ENCODE results near the gene CD320. TPM values are rescaled to one million over a fixed set of nuclear protein-coding genes. Genes with fewer than 3 reads are reported as not detected.
A peak's percentile ranks its signal among the peaks of the same experiment; 100 is the strongest.
"Not testable (repeated sequence)": the region's sequence is repeated elsewhere in the genome, so short reads cannot be mapped to it uniquely, and the experiment has no call there.

CD320 gene
- total and polyA plus RNA-seq, 2 experiments from 2014 or later, result 65.8 to 72.2 TPM

GRCh38 chr19:8302357-8302691 is 5.8 kb downstream of the CD320 start:
- no peak overlapping the region for H3K27ac ChIP-seq
- no peaks in the 10 kb centered on the region for H3K9me3 ChIP-seq (ENCODE audit: low read depth)
- no peaks in the 10 kb centered on the region for H4K20me1 ChIP-seq (ENCODE audit: insufficient read depth)
- H3K79me2 ChIP-seq (ENCODE audit: insufficient read depth), result no peaks in the 10 kb centered on the region
- H3K9me2 ChIP-seq (ENCODE audit: insufficient read depth), result no peaks in the 10 kb centered on the region
- no peak overlapping the region for H3K4me3 ChIP-seq
- H3F3A ChIP-seq (ENCODE audit: insufficient read depth), result no peaks in the 10 kb centered on the region
- H2AFZ ChIP-seq, result no peak overlapping the region
- no peaks in the 10 kb centered on the region for H3K36me3 ChIP-seq (ENCODE audit: low read depth)
- DNase-seq, result no peak
- H3K4me2 ChIP-seq (ENCODE audit: unreplicated experiment), result no peak overlapping the region
- TF ChIP-seq EZH2 (IDR thresholded peaks at IDR 0.05; ENCODE audit: insufficient read depth, poor library complexity, severe bottlenecking) (no peak), EZH2phosphoT487 (IDR thresholded peaks at IDR 0.05; ENCODE audit: insufficient read depth, low read depth) (no peak)
- H3K27me3 ChIP-seq (replicated peaks; ENCODE audit: insufficient read depth), result no peaks in the 10 kb centered on the region
- peaks cover 2% of the 10 kb centered on the region; the same call in 1 of the 2 replicates for H3K4me1 ChIP-seq (ENCODE audit: insufficient read depth)
- H3K9ac ChIP-seq, result no peak overlapping the region
- WGBS, 2 experiments (ENCODE audit: low coverage in 1 of 2, low lambda C conversion rate in 2 of 2, missing lambda C conversion rate in 2 of 2), result 68 to 72% methylated on average over 9 to 11 of the region's 11 CpGs
- in situ Hi-C loops (cut with MboI), result no loop called here

GRCh38 chr19:8291337-8291736 is 16.8 kb downstream of the CD320 start:
- H4K20me1 ChIP-seq (ENCODE audit: insufficient read depth); H3F3A ChIP-seq (ENCODE audit: insufficient read depth); H3K4me3 ChIP-seq; H3K4me2 ChIP-seq (ENCODE audit: unreplicated experiment); H3K9ac ChIP-seq; H2AFZ ChIP-seq; H3K27me3 ChIP-seq (replicated peaks; ENCODE audit: insufficient read depth); H3K9me3 ChIP-seq (ENCODE audit: low read depth); H3K9me2 ChIP-seq (ENCODE audit: insufficient read depth); H3K36me3 ChIP-seq (ENCODE audit: low read depth); in situ Hi-C loops (cut with MboI); H3K4me1 ChIP-seq (ENCODE audit: insufficient read depth); H3K79me2 ChIP-seq (ENCODE audit: insufficient read depth); DNase-seq; H3K27ac ChIP-seq: not testable (repeated sequence)
- WGBS, 2 experiments (ENCODE audit: low coverage in 1 of 2, low lambda C conversion rate in 2 of 2, missing lambda C conversion rate in 2 of 2), result no CpG with 5 or more reads among the region's 9 CpGs

GRCh38 chr19:8276508-8276907 is 31.6 kb downstream of the CD320 start:
- H3K4me2 ChIP-seq (ENCODE audit: unreplicated experiment); H3K36me3 ChIP-seq (ENCODE audit: low read depth); H3K4me3 ChIP-seq; H3K27ac ChIP-seq; H3K9me2 ChIP-seq (ENCODE audit: insufficient read depth); H3K9ac ChIP-seq; H3K79me2 ChIP-seq (ENCODE audit: insufficient read depth); H4K20me1 ChIP-seq (ENCODE audit: insufficient read depth); H3K9me3 ChIP-seq (ENCODE audit: low read depth); H3K4me1 ChIP-seq (ENCODE audit: insufficient read depth); H3K27me3 ChIP-seq (replicated peaks; ENCODE audit: insufficient read depth); H2AFZ ChIP-seq; H3F3A ChIP-seq (ENCODE audit: insufficient read depth); in situ Hi-C loops (cut with MboI); DNase-seq: not testable (repeated sequence)
- no CpG with 5 or more reads among the region's 9 CpGs for WGBS, 2 experiments (ENCODE audit: low coverage in 1 of 2, low lambda C conversion rate in 2 of 2, missing lambda C conversion rate in 2 of 2)

- H3F3A ChIP-seq (ENCODE audit: insufficient read depth), result no peaks in the 10 kb centered on the region
- peak overlapping the region; percentile 97; the same call in 1 of the 2 replicates for H2AFZ ChIP-seq
- TF ChIP-seq EZH2 (IDR thresholded peaks at IDR 0.05; ENCODE audit: insufficient read depth, poor library complexity, severe bottlenecking) (no peak), EZH2phosphoT487 (IDR thresholded peaks at IDR 0.05; ENCODE audit: insufficient read depth, low read depth) (no peak)
- H3K27me3 ChIP-seq (replicated peaks; ENCODE audit: insufficient read depth), result no peaks in the 10 kb centered on the region
- no peaks in the 10 kb centered on the region for H3K9me3 ChIP-seq (ENCODE audit: low read depth)
- H3K9ac ChIP-seq, result no peak overlapping the region
- WGBS, 2 experiments (ENCODE audit: low coverage in 1 of 2, low lambda C conversion rate in 2 of 2, missing lambda C conversion rate in 2 of 2), result 92 to 100% methylated on average over 3 of the region's 3 CpGs
- DNase-seq, result no peak
- no peaks in the 10 kb centered on the region for H3K9me2 ChIP-seq (ENCODE audit: insufficient read depth)
- no peaks in the 10 kb centered on the region for H3K36me3 ChIP-seq (ENCODE audit: low read depth)
- H3K27ac ChIP-seq, result no peak overlapping the region
- no peak overlapping the region for H3K4me3 ChIP-seq
- H3K4me2 ChIP-seq (ENCODE audit: unreplicated experiment), result peak overlapping the region; percentile 90
- no peaks in the 10 kb centered on the region for H4K20me1 ChIP-seq (ENCODE audit: insufficient read depth)
- no peaks in the 10 kb centered on the region for H3K4me1 ChIP-seq (ENCODE audit: insufficient read depth)
- in situ Hi-C loops (cut with MboI), result loop anchor here (5.0 kb wide), 1 partner anchor 43 kb away; no protein-coding TSS in a partner anchor
- H3K79me2 ChIP-seq (ENCODE audit: insufficient read depth), result no peaks in the 10 kb centered on the region
Observed at GRCh38 chr19:8269724-8270123, 38.4 kb downstream of the CD320 start.

GRCh38 chr19:8265872-8266271 is 42.3 kb downstream of the CD320 start:
- no peak overlapping the region for H3K4me2 ChIP-seq (ENCODE audit: unreplicated experiment)
- in situ Hi-C loops (cut with MboI), result loop anchor here (5.0 kb wide), 1 partner anchor 46 kb away; no protein-coding TSS in a partner anchor
- no peaks in the 10 kb centered on the region for H3K9me2 ChIP-seq (ENCODE audit: insufficient read depth)
- no peaks in the 10 kb centered on the region for H4K20me1 ChIP-seq (ENCODE audit: insufficient read depth)
- H3K36me3 ChIP-seq (ENCODE audit: low read depth), result no peaks in the 10 kb centered on the region
- 61 to 63% methylated on average over 3 of the region's 3 CpGs for WGBS, 2 experiments (ENCODE audit: low coverage in 1 of 2, low lambda C conversion rate in 2 of 2, missing lambda C conversion rate in 2 of 2)
- H3K9ac ChIP-seq, result no peak overlapping the region
- no peaks in the 10 kb centered on the region for H3K9me3 ChIP-seq (ENCODE audit: low read depth)
- H3K4me1 ChIP-seq (ENCODE audit: insufficient read depth), result no peaks in the 10 kb centered on the region
- H3F3A ChIP-seq (ENCODE audit: insufficient read depth), result no peaks in the 10 kb centered on the region
- no peak overlapping the region for H3K4me3 ChIP-seq
- TF ChIP-seq EZH2 (IDR thresholded peaks at IDR 0.05; ENCODE audit: insufficient read depth, poor library complexity, severe bottlenecking), result no peak
- no peak for TF ChIP-seq EZH2phosphoT487 (IDR thresholded peaks at IDR 0.05; ENCODE audit: insufficient read depth, low read depth)
- H3K27me3 ChIP-seq (replicated peaks; ENCODE audit: insufficient read depth), result no peaks in the 10 kb centered on the region
- no peaks in the 10 kb centered on the region for H3K79me2 ChIP-seq (ENCODE audit: insufficient read depth)
- no peak overlapping the region for H3K27ac ChIP-seq
- no peak for DNase-seq
- no peak overlapping the region for H2AFZ ChIP-seq

GRCh38 chr19:8264248-8264647 is 43.9 kb downstream of the CD320 start:
- not testable (repeated sequence) for H3K36me3 ChIP-seq (ENCODE audit: low read depth); H3K27ac ChIP-seq

More at GRCh38 chr19:8264248-8264647, 43.9 kb downstream of the CD320 start:
- H3K9me2 ChIP-seq (ENCODE audit: insufficient read depth); H3K4me2 ChIP-seq (ENCODE audit: unreplicated experiment); H3K27me3 ChIP-seq (replicated peaks; ENCODE audit: insufficient read depth); H3K4me1 ChIP-seq (ENCODE audit: insufficient read depth); H3K9me3 ChIP-seq (ENCODE audit: low read depth); H3K9ac ChIP-seq; H3K4me3 ChIP-seq; H2AFZ ChIP-seq; H4K20me1 ChIP-seq (ENCODE audit: insufficient read depth); H3F3A ChIP-seq (ENCODE audit: insufficient read depth); in situ Hi-C loops (cut with MboI); H3K79me2 ChIP-seq (ENCODE audit: insufficient read depth); DNase-seq: not testable (repeated sequence)
- WGBS, 2 experiments (ENCODE audit: low coverage in 1 of 2, low lambda C conversion rate in 2 of 2, missing lambda C conversion rate in 2 of 2), result 88 to 92% methylated on average over 4 of the region's 4 CpGs
